ENCODE results near the gene AGMAT.
"Not testable (repeated sequence)": the region's sequence is repeated elsewhere in the genome, so short reads cannot be mapped to it uniquely, and the experiment has no call there.

AGMAT gene

DNA sequence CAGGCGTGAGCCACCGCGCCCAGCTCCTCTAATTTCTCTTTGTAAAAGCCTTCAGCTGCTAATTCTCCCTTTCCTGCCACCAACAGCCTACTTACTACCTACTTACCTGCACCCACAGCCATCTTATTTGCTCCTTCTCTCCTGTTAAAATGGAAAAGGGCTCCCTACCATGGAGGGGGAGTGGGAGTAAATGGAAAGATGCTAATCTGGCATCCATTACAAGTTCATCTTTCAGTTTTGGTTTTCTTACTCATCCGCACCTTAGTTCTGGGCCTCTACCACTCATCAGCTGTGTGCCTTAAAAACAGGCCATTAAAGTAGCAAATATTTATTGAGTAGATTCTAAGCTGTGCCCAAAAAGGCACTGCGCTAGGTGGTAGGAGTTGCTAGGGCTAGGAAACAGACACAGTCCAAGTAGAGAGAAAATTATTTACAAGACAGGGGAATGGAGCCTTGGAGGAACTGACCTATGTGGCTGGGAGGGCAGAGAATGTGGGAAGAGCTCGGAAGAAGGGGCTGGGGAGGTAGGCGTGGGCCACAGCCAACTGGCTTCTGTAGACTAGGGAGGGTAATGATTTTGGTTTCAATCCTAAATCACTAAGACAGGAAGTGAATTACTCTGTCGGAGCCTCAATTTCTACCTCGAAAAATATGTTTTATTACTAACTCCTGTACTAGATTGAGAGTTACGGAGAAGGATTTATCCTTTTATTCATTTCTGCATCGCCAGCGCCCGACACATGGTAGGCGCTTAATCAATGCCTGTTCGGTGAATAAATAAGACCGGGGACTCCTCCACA is 31.7 kb upstream of the AGMAT start:
- DNase-seq (ENCODE audit: low read depth in 2 of 2) = no peak

DNA sequence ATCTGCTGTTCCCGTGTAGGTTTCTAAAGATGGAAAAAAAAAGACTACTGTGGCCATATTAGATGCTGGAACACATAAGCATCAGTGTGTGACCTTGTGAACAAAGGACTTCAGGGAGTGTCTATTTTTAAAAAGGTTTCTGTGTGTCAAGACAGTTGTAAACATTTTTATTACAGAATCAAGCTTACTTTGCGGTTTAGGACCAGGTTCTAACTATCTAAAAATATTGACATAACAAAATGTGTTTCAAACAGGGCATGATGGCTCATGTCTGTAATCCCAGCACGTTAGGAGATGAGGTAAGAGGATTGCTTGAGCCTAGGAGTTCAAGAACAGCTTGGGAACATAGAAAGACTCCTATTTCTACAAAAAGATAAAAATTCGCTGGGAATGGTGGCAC is 25.3 kb upstream of the AGMAT start:
- no peak for DNase-seq (ENCODE audit: low read depth in 2 of 2)

DNA sequence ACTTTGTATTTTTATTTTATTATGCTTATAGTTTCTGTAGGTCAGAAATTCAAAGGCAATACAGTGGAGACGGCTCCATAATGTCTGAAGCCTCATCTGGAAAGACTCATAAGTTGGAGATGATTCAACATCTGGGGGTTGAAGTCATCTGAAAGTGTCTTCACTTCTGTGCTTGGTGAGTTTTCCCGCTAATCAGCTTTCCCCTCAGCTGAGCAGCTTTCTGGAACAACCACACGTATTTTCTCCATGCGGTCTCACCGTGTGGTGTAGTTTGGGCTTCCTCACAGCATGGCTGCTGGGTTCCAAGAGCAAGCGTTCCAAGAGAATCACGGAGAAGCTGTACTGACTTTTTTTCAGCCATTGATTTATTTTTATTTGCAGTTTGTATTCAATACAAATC is 24.8 kb upstream of the AGMAT start:
- DNase-seq (ENCODE audit: low read depth in 2 of 2) = no peak

DNA sequence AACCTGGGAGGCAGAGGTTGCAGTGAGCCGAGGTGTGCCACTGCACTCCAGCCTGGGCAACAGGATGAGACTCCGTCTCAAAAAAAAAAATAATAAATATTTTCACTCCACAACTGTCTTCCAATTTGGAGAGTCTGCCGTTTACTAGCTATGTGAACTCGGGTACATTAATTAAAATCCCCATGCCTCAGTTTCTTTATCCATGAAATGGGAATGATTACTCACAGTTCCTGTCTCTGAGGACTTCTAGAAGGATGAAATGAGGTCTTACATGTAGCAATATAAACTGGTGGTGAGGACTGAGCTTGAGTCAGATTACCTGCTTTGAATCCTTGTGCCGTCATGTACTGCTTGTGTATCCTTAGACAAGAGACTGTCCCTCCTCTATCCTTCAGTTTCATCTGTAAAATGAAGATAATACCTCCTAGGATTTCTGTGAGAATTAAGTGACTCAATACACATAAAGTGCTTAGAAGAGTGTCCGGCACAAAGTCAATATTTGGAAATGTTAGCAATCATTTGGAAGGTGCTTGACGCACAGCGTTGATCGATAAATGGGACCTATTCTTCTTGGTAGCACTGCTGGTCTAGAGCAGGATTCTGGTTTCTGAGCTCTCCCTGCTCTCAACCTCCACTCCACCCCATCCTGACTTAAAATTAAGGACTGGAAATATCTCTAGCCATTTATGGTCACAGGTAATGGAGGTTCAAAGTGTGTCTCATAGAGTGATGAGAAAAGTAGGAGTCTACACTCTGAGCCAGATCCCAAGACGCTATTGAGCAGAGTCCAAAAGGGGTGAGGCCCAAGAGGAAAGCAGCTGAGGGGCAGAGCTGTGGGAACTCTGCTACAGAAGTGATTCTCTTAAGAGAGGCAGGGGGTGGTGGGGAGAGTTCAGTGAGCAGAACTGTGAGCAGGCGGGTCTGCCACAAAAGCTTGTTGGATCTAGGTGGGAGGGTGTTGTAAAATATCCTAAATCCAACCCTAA is 20.8 kb upstream of the AGMAT start:
- DNase-seq (ENCODE audit: low read depth in 2 of 2) = no peak

DNA sequence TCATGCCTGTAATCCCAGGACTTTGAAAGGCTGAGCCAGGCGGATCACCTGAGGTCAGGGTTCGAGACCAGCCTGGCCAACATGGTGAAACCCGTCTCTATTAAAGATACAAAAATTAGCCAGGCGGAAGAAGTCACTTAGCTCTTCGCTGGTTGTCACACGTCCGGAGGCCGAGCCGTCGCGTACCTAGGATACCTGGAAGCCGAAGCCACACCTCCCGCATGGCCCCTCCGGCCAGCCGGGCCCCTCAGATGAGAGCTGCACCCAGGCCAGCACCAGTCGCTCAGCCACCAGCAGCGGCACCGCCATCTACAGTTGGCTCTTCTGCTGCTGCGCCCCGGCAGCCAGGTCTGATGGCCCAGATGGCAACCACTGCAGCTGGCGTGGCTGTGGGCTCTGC is 19.5 kb upstream of the AGMAT start:
- DNase-seq (ENCODE audit: low read depth in 2 of 2) = not testable (repeated sequence)

DNA sequence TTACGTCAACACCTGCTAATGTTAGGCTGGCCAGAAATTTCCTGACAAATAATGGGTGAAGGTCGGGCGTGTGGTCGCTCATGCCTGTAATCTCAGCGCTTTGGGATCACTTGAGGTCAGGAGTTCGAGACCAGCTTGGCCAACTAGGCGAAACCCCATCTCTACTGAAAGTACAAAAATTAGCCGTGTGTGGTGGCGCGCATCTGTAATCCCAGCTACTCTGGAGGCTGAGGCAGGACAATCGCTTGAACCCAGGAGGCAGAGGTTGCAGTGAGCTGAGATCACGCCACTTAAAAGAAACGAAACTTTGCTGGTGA is 19.1 kb upstream of the AGMAT start:
- DNase-seq (ENCODE audit: low read depth in 2 of 2) = not testable (repeated sequence)

DNA sequence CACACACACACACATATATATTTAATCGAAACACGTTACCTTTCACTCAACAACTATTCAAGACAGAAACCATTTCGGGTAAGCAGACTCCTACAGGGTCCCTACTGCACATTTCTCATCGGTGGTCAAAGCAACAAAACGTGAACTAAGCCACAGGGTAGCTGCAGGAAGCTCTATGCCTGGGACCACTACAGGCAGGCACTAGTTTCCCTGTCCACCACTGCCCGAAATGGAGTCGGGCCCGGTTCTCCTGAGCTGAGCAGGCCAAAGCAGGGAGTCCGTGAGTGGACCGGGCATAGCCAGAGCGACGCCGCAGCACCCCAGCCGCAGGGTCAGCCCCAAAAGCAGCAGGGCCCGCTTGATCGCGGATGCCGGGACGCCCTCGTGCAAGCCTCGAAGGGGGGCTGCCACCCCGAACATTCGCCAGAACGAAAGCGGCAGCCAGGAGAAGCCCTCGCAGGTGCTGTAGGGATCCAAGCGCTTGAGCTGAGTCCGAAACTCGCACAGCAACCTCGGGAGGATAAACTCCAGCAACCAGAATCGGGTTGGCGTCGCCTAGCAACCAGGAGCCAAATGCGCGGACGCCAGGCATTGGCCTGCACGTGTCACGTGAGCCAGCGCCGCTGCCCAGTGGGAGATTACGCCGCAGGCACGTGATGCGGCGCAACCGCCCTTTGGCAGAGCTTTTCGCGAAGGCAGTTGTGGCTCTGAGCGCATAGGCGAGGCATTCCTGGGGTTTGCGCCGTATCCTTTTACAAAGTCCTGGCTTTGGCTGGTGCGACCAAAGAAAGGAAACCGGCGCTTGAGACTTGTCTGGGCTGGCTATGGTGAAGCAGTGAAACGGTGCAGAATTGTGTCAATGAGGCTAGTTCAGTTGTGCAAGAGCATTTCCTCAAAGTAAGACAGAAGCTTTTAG is 18.5 kb upstream of the AGMAT start:
- DNase-seq (ENCODE audit: low read depth in 2 of 2) = peak; percentile 85 to 88

DNA sequence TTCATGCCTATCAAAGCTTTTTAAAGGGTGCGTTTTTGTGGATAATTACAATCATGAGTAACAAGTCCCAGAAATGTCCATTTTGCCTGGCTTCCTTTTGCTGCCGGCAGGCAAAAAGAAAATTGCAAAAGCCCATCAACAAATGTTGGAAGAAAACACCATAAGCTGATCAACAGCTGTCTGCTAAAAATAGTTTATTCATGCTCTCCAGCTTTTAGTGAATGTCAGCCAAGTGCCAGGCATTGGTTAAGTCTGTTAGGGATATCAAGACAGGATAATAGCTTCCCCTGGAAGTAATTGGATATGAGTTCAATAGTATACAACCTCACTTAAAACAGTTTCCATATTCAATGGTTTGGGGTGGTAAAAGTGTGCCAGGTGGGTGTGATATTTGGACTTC is 13.6 kb upstream of the AGMAT start:
- DNase-seq (ENCODE audit: low read depth in 2 of 2) = no peak

DNA sequence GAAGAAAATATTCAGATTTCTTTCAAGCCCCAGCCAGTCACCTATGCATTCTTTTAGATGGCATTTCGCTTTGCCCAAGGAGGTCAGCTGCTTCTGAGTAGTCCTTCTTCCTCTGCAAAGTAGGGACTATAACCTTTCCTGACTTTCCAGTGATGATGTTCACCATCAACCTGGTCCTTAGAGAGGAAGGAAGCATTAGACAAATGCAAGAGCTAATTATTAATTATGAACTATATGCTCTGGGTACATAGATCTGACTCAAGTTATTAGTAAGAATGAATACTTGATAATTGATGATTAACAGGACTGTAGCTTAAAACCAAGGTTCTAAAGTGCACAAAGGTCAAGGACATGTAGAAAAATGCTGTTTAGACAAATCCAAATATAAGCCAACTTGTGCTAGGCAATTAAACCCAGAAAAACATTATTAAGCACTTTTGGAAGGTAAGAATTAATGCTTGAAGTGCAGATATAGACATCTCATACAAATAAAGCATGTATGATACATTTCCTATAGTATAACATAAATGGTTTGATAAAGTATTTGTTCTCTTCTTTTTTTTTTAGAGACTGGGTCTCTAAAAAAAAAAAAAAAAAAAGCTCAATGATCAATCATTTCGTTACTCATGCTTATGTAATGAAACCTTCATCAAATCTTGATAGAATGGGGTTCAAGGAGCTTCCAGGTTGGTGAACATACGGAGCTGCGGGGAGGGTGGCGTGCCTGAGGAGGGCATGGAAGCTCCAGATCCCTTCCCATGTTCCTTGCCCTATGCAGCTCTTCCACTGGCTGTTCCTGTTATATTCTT is 11.2 kb upstream of the AGMAT start:
- no peak for DNase-seq (ENCODE audit: low read depth in 2 of 2)

DNA sequence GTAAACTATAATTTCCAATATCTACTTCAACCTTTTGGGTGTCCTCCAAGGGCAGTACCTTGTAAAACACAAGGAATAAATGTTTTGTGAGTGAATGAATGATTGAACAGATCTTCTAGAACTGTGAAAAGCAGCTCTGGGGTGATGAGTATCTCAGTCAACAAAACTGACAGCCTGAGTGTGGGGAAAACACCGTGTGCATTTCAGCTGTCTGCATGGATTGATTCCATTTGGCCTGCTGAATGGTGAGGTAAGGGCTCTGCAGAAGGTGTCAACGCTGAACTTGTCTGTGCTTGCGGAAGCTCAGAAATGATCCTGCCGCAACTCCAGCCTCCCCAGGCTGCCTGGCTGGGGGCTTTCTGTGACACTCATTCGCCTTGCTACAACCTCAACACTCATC is 7.4 kb upstream of the AGMAT start:
- no peak for DNase-seq (ENCODE audit: low read depth in 2 of 2)

DNA sequence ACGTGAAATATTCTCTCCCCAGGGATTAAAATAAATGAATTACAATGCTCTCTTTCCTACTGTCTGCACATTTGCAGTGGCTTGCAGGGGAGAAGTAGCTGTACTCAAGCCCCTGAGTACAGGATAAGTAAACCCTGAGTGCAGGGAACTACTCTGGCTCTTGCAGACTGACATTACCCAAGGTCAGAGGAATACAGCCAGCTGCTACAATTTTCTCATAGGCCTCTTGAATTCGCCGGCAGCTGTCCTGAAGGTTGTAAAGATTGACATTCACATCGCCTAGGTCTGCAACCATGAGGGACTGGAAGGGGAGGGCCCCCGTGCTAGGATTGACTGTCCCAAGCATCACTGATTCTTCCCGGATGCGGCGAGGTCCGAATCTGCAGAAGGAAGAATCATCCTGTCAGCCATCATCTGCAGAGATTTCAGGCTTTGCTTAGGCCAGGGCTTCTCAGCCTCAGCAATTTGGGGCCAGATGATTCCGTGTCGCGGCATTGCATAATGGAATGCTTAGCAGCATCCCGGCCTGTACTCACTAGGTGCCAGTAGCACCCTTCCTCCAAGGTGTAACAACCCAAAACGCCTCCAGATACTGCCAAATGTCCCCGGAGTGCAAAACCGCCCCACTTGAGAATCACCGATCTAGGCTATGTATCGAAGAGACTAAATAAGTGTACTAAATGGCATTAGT is 1.7 kb downstream of the AGMAT start:
- DNase-seq (ENCODE audit: low read depth in 2 of 2) = no peak

DNA sequence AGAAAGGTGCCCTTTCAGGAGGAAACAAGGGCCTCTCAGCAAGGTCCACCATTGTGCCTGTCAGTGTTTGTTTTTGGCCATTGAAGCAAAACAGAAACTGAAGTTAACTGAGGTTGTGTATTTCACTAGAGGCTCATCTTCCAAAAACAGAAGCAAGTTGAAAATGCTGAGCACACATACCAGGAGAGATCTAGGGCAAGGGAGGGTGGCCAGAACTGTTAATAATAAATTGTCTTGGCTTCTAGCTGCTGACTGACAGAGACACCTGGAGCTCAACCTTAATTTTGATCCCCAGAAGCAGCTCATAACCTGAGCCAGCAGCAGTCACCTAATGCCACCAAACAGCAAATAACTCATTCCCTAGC is 5.2 kb downstream of the AGMAT start:
- DNase-seq (ENCODE audit: low read depth in 2 of 2) = no peak

DNA sequence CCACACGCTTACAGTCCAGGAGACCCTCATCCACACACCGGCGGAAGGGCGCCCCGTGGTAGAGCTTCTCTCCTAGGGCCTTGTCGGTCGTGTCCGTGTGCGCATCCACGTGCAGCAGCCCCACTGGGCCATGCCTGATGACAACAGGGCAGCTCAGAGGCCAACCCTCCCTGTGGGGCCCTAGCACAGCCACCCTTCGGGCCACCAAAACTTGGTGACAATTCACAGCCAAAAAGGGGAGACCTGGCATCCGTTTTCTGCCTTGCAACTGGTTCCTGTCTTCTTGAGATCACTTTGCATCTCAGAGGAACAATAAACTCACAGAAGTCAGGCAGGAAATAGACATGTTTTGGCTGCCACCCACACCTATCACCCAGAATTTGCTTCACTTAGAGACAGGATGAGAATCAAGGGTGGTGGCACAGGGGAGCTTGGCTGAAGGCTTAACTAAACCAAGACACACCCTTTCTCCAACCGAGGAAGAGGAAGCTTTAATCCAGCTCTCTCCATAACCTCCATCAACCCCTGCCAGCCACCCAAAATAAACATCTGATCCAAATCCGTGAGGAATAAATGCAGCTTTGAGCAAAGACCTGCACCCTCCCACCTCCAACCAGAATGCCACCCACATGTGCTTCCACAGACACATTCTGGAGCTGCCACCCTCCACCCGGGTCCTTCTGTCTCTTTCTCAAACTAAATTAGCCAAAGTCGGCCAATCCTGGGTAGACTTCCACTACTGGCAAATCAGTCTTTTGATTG is 5.7 kb downstream of the AGMAT start:
- no peak for DNase-seq (ENCODE audit: low read depth in 2 of 2)

DNA sequence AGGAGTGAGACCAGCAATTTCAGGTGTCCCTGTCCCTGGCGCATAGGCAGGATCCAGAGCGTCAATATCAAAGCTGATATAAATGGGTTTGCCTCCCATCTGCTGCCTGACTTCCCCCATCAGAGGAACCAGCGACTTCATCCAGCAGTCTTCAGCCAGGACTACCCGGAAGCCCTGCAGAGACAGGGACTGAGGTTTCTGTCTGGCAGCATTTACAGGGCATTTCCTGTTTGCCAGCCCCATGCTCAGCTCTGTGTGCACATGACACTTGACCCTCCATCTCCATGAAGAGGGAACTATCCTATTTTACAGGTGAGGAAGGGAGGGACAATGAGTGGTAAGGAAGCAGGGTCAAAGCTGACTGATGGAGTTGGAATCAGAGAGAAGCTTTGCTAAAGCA is 7.2 kb downstream of the AGMAT start:
- no peak for DNase-seq (ENCODE audit: low read depth in 2 of 2)

DNA sequence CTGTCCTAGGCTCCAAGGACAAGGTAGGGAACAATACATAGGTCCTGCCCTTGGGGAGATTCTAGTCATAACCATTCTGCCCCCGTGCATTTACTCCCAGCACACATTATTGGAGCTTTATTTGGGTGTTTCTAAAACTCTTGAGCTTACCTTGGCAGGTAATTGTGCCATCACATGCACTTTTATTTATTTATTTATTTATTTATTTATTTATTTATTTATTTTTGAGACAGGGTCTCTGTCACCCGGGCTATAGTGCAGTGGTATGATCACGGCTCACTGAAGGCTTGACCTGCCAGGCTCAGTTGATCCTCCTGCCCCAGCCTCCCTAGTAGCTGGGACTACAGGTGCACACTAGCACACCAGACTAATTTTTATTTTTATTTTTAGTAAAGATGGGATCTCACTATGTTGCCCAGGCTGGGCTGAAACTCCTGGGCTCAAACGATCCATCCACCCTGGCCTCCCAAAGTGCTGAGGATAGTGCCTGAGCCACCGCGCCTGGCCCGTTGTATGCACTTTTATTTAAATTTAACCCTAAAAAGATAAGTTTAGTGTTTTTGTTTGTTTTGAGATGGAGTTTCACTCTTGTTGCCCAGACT is 9.2 kb downstream of the AGMAT start:
- no peak for DNase-seq (ENCODE audit: low read depth in 2 of 2)

DNA sequence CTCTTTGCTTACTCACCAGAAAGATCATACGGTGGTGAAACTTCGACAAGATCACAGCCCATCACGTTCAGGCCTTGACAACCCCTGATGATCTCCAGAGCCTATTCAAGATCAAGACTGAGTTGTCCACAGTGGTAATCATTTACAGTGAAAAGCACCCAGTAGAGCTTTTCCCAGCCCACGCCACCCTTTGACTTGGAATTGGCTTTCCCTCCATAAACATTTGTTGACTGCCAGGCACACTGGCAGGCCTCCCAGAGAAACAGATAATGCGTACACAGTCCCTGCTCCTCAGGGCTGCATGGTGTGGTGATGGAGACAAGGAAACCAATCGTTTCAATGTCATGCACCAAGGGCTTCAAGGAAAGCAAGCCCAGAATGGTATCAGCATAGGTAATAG is 10.1 kb downstream of the AGMAT start:
- DNase-seq (ENCODE audit: low read depth in 2 of 2) = no peak

DNA sequence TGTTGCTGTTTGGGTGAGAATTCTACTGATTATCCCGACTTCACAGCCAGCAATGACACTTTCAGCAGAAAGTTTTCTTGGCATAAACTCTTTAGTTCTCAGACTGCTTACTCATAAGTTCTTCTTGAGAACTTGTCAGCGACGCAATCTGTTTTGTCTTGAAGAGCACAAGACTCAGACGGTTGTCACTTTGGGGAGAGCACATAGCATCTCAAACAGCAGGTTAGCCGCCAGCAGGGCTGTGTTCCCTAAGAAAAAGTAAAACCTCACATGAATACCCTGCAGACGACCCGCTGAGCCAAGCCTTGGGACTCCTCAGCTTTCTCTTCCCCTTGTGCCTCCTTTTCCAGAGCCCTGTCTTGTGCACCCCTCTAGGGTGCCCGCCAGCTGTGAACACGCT is 11.4 kb downstream of the AGMAT start:
- no peak for DNase-seq (ENCODE audit: low read depth in 2 of 2)

DNA sequence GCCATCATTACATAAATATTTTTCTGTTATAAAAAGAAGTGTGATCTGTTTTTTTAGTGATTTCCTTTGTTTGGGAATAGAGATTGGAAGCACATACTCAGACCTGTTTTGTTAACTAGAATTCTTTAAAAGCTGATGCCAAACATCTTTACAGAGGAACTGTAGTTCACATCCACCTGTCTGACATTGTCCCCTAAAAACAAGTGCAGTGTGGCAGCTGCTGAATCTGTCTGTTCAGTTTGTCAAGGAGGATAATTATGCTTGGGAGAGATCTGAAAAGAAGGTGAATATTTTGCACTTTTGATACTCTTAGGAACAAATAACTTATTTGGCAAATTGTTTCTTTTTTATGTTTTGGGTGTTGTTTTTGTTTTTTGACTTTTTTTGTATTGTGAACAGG is 13.6 kb downstream of the AGMAT start:
- DNase-seq (ENCODE audit: low read depth in 2 of 2) = no peak

DNA sequence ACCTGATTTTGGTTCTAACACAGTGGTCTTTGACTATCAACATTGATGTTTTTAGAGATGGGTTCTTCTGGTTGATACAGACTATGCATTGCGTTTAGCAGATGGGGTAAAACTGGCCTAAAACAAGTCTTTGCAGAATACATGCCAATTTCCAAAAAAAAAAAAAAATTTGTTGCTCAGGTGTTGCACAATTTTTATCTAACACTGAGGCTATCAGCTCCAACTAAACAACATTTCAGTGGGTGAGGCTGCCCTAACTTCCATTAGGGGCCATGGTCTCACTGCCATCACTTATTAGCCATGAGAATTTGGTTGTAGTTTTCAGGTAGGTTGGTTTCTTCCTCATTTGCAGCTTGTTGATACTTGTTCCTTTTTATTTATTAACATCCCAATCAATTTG is 14.0 kb downstream of the AGMAT start:
- no peak for DNase-seq (ENCODE audit: low read depth in 2 of 2)
